Small intestine (tissue), 7 donors: ENCODE data around the gene IFNB1. TPM values are rescaled to one million over a fixed set of nuclear protein-coding genes. Genes with fewer than 3 reads are reported as not detected.
A peak's percentile ranks its signal among the peaks of the same experiment; 100 is the strongest.

ENCODE experiments used
- DNase-seq, 2 donors: peaks; one replicate each; pipeline versions ENCODE4 v3.0.0 to v3.0.0-alpha.2; 2013
- FAIRE-seq: peaks from 2 replicates; lab custom pipeline; 2012; peaks lifted over from hg19 to GRCh38; lab: Jason Lieb, UNC
- H3K27ac ChIP-seq, 3 donors: one replicate each; pipeline ENCODE4 v1.5.1; 2013; ENCODE audit warnings: low read length in 2 of 3, mild to moderate bottlenecking in 2 of 3, control low read depth in 1 of 3, inconsistent platforms in 1 of 3, low read depth in 1 of 3, moderate library complexity in 1 of 3
- H3K27me3 ChIP-seq, 3 donors: one replicate each; pipeline ENCODE4 v1.6.1; 2013; ENCODE audit warnings: low read length in 3 of 3, inconsistent platforms in 1 of 3; ENCODE audit not compliant: control insufficient read depth in 3 of 3, insufficient read depth in 3 of 3
- H3K36me3 ChIP-seq, 3 donors: one replicate each; pipeline ENCODE4 v1.6.1; 2013; ENCODE audit warnings: low read length in 3 of 3, inconsistent platforms in 1 of 3, low read depth in 1 of 3, mild to moderate bottlenecking in 1 of 3, moderate library complexity in 1 of 3; ENCODE audit not compliant: control insufficient read depth in 3 of 3, insufficient read depth in 2 of 3
- H3K4me1 ChIP-seq, 3 donors: one replicate each; pipeline ENCODE4 v1.6.1; 2013; ENCODE audit warnings: low read length in 2 of 3, inconsistent platforms in 1 of 3, low read depth in 1 of 3, mild to moderate bottlenecking in 1 of 3, moderate library complexity in 1 of 3; ENCODE audit not compliant: control insufficient read depth in 3 of 3, insufficient read depth in 2 of 3
- H3K4me3 ChIP-seq, 3 donors: one replicate each; pipeline ENCODE4 v1.5.1; 2013; ENCODE audit warnings: low read length in 3 of 3, control low read depth in 1 of 3, inconsistent platforms in 1 of 3, low read depth in 1 of 3, mild to moderate bottlenecking in 1 of 3, moderate library complexity in 1 of 3
- H3K9me3 ChIP-seq, 2 donors: one replicate each; pipeline ENCODE4 v1.6.1; 2013; ENCODE audit warnings: low read depth in 1 of 2, low read length in 1 of 2; ENCODE audit not compliant: control insufficient read depth in 2 of 2, insufficient read depth in 1 of 2
- WGBS, 3 donors: extraction: QIAGEN DNeasy Blood & Tissue Kit; methylation state at CpG; one replicate each; pipeline ENCODE4 v1.1.7; 2013; 5-methylcytosine and 5-hydroxymethylcytosine counted together
- polyA plus RNA-seq, 4 donors: library from polyadenylated mRNA; stranded (reverse) in 3 of 4; unstranded in 1 of 4; fragments of 200-250 nt in 3 of 4; fragments of 120-200 nt in 1 of 4; gene quantifications; one replicate each; pipeline versions ENCODE4 v1.2.1 to v1.2.3, GENCODE V29; 2013
- donor health status: healthy with polysubstance abuse.
- donor health status: control.
- donor health status: control.
- donor health status: Bipolar disorder and iron deficiency.
- donor health status: healthy.

Gene IFNB1
- polyA plus RNA-seq, 4 donors = not detected

- FAIRE-seq (no peak), DNase-seq (peak; percentile 8 to 15)
- Histone ChIP-seq H3K27me3 (no peaks in the 10 kb centered on the region), H3K27ac (peak overlapping the region; percentile 8 to 74 (median 68)), H3K9me3 (no peaks in the 10 kb centered on the region), H3K4me1 (peaks cover 0 to 4% (median 0%) of the 10 kb centered on the region in 3 donors), H3K4me3 (peak overlapping the region in 2 of 3 donors; percentile 29 to 53), H3K36me3 (no peaks in the 10 kb centered on the region)
- 73 to 84% (median 74%) methylated on average over 5 of the region's 5 CpGs for WGBS, 3 donors
Measured at GRCh38 chr9:21030389-21031035, 47.2 kb downstream of the IFNB1 start.

GRCh38 chr9:21029661-21030060, 48.1 kb downstream of the IFNB1 start:
- H3K4me1 ChIP-seq = peaks cover 0 to 4% (median 0%) of the 10 kb centered on the region in 3 donors
- no peaks in the 10 kb centered on the region for H3K9me3 ChIP-seq
- no peak overlapping the region for H3K4me3 ChIP-seq
- no peak for DNase-seq
- H3K27me3 ChIP-seq = no peaks in the 10 kb centered on the region
- no peak for FAIRE-seq
- H3K36me3 ChIP-seq = no peaks in the 10 kb centered on the region
- peak overlapping the region in 1 of 3 donors; percentile 42 for H3K27ac ChIP-seq
- WGBS, 3 donors = 55 to 73% (median 62%) methylated on average over 8 of the region's 8 CpGs

- Histone ChIP-seq H3K27me3 (no peaks in the 10 kb centered on the region), H3K4me1 (peaks cover 0 to 4% (median 0%) of the 10 kb centered on the region in 3 donors), H3K9me3 (no peaks in the 10 kb centered on the region), H3K36me3 (no peaks in the 10 kb centered on the region), H3K4me3 (no peak overlapping the region), H3K27ac (no peak overlapping the region)
- DNase-seq (no peak), FAIRE-seq (no peak)
- WGBS, 3 donors = 41 to 59% (median 45%) methylated on average over 3 of the region's 3 CpGs
Measured at GRCh38 chr9:21028466-21028865, 49.3 kb downstream of the IFNB1 start.

- no peaks in the 10 kb centered on the region for H3K36me3 ChIP-seq
- no peak overlapping the region for H3K4me3 ChIP-seq
- WGBS, 3 donors = 78 to 84% (median 79%) methylated on average over 4 of the region's 4 CpGs
- FAIRE-seq = no peak
- no peaks in the 10 kb centered on the region for H3K9me3 ChIP-seq
- DNase-seq = no peak
- peaks cover 0 to 4% (median 0%) of the 10 kb centered on the region in 3 donors for H3K4me1 ChIP-seq
- H3K27ac ChIP-seq = no peak overlapping the region
- H3K27me3 ChIP-seq = no peaks in the 10 kb centered on the region
Measured at GRCh38 chr9:21027295-21027694, 50.4 kb downstream of the IFNB1 start.

Other genes with a start within 250 kb of the IFNB1 start
- 1 to 10 TPM in 1 of 4 donors, under 1 TPM in 3; 0.22 to 2.9 (median 0.88) TPM for gene HACD4, start 46.3 kb downstream of the IFNB1 start, polyA plus RNA-seq
- under 1 TPM in 1 of 4 donors, not detected in 3; 0.03 TPM for gene IFNW1, start 63.9 kb upstream of the IFNB1 start, polyA plus RNA-seq
- gene IFNA21, start 88.7 kb upstream of the IFNB1 start, polyA plus RNA-seq = not detected
- gene IFNA4, start 109.6 kb upstream of the IFNB1 start, polyA plus RNA-seq = not detected
- gene IFNA7, start 124.3 kb upstream of the IFNB1 start, polyA plus RNA-seq = not detected
- not detected for gene IFNA10, start 129.2 kb upstream of the IFNB1 start, polyA plus RNA-seq
- gene IFNA16, start 139.4 kb upstream of the IFNB1 start, polyA plus RNA-seq = not detected
- not detected for gene IFNA17, start 150.3 kb upstream of the IFNB1 start, polyA plus RNA-seq
- gene IFNA14, start 162.1 kb upstream of the IFNB1 start, polyA plus RNA-seq = not detected
- gene IFNA5, start 227.4 kb upstream of the IFNB1 start, polyA plus RNA-seq = not detected